GOT3 (cell line): Measurements from ENCODE around the gene MIF4GD.

ENCODE experiments used
- DNase-seq: peaks from one replicate; lab custom pipeline; 2025; ENCODE audit warnings: mixed read lengths; lab: John Stamatoyannopoulos, UW

Gene MIF4GD

GRCh38 chr17:75232786-75233185, 38.2 kb downstream of the MIF4GD start:
- no peak for DNase-seq

GRCh38 chr17:75231741-75232464, 39.1 kb downstream of the MIF4GD start:
- DNase-seq = no peak

- no peak for DNase-seq
Observed at GRCh38 chr17:75231071-75231470, 40.0 kb downstream of the MIF4GD start.

DNA sequence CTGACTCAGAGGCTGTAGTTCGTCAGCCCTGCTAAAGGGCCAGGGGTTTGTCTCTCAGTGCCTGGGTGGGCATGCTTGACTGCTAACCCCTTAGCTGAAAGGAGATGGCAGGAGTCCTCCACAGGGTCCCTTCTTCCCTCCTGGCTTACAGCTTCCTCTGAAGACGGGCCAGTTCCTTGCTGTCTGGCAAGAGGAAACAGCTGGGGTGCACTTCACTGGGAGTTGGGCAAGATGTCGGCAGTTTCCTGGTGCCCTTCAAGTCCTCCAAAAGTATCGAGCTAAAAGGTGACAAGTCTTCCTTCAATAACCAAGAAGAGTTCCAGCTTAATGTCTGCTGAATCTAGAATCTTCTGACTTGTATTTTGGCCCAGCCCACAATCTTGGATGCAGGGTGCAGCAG, 42.2 kb downstream of the MIF4GD start:
- DNase-seq = no peak

DNA sequence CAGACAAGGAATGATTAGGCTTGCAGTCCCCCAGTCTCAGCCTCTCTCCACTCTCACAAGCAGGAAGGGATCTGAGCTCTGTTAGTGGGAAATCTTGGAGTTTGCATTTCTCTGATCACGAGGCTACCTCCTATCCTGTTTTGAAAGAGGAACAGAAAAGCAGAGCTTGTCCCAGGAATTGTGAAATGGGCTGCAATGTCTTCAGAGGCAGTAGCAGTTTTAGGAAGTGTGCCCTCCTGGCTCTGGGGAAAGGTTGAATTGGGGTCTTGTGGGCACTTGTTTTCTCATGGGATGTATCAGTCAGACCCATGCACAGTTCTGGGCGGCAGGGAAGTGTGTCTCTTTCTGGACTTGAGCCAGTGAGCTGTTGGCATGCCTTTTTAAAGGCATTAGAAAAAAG, 42.7 kb downstream of the MIF4GD start:
- no peak for DNase-seq

GRCh38 chr17:75227729-75228128, 43.3 kb downstream of the MIF4GD start:
- no peak for DNase-seq

- DNase-seq = no peak
Observed at GRCh38 chr17:75225016-75225415, 46.0 kb downstream of the MIF4GD start.

GRCh38 chr17:75219815-75220214, 51.2 kb downstream of the MIF4GD start:
- DNase-seq = no peak

DNA sequence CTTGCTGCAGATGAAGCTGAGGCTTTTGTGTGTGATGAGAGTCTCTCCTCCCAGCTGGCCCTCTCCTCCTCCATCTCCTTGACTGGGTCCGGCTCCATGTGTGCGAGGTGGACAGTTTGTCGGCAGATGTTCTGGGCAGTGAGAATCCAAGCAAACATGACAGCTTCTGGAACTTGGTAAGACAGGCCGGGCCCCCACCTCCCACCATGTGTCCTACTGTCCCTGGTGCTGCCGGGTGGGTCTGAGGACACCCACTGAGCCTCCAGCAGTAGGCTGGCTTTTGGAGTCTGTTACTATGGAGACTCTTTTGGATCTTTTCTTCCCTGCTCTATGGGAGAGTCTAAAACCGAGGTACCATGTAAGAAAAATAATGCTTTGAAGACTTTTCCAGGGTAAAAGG, 52.9 kb downstream of the MIF4GD start:
- DNase-seq = no peak
